Neutrophil (primary cell): Measurements from ENCODE around the gene TPO.

ENCODE experiments used
- H3K27ac ChIP-seq: fragments of 200-600 bp; sonication (generic); 2 replicates; pipeline ENCODE4 v1.5.1; 2016; ENCODE audit warnings: mild to moderate bottlenecking, moderate library complexity
- H3K27me3 ChIP-seq: fragments of 200-600 bp; sonication (generic); 2 replicates; pipeline ENCODE4 v1.6.0; 2016; ENCODE audit warnings: mild to moderate bottlenecking
- H3K36me3 ChIP-seq: fragments of 200-600 bp; sonication (generic); 2 replicates; pipeline ENCODE4 v1.5.1; 2017
- H3K4me1 ChIP-seq, 2 experiments: fragments of 200-600 bp in 1 of 2; sonication (generic) in 1 of 2; 1 replicate in 1 of 2; 2 replicates in 1 of 2; pipeline versions ENCODE4 v1.5.1 to v1.6.1; 2013 to 2016; ENCODE audit warnings: low read depth in 1 of 2, low read length in 1 of 2, mild to moderate bottlenecking in 1 of 2, moderate library complexity in 1 of 2; ENCODE audit not compliant: control insufficient read depth in 1 of 2, insufficient read depth in 1 of 2
- H3K4me3 ChIP-seq, 2 experiments: fragments of 200-600 bp in 1 of 2; sonication (generic) in 1 of 2; 1 replicate in 1 of 2; 2 replicates in 1 of 2; pipeline ENCODE4 v1.5.1; 2013 to 2016; ENCODE audit warnings: low read depth in 1 of 2, low read length in 1 of 2, mild to moderate bottlenecking in 1 of 2, moderate library complexity in 1 of 2
- H3K9me3 ChIP-seq: fragments of 200-600 bp; sonication (generic); 2 replicates; pipeline ENCODE4 v1.5.1; 2016
- TF ChIP-seq, protein P1 (sequence below): fragments of 200-600 bp; sonication (generic); IDR thresholded peaks from 2 replicates; pipeline ENCODE4 v1.5.1; 2016; ENCODE audit warnings: antibody characterized with exemption

Gene TPO

DNA sequence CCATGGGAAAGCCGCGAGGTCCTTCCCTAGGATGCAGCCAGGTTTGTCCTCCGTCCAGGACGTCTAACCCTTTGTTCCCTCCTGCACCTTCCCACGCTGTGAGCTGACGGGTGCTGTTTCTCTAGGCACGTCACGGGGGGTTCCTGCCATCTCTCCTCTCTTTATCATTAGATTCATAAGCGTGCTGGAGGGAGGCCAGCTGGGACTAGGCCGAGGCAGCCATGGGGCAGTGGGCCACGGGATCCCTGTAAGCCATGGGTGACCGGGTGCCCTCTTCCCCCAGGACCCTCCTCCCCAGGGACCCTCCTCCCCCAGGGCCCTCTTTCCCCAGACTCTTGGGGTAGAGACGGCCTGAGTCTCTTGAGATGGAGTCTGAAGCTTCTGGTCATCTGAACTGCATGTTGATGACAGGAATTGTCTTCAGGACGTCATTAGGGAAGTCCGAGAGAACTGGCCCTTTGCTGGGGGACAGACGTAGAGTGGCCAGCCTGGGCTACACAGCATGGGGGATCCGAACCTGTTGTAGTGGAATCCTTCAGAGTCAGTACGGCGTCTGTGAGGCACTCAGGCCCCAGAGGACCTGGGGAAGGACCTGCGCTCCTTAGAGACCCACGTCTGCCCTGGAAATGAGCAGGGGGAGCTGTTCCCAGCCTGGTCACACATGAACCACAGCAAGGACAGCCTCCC lies 108.1 kb downstream of the TPO start:
- H3K36me3 ChIP-seq = no peaks in the 10 kb centered on the region
- no peak overlapping the region for H3K27ac ChIP-seq
- TF ChIP-seq, protein P1, sequence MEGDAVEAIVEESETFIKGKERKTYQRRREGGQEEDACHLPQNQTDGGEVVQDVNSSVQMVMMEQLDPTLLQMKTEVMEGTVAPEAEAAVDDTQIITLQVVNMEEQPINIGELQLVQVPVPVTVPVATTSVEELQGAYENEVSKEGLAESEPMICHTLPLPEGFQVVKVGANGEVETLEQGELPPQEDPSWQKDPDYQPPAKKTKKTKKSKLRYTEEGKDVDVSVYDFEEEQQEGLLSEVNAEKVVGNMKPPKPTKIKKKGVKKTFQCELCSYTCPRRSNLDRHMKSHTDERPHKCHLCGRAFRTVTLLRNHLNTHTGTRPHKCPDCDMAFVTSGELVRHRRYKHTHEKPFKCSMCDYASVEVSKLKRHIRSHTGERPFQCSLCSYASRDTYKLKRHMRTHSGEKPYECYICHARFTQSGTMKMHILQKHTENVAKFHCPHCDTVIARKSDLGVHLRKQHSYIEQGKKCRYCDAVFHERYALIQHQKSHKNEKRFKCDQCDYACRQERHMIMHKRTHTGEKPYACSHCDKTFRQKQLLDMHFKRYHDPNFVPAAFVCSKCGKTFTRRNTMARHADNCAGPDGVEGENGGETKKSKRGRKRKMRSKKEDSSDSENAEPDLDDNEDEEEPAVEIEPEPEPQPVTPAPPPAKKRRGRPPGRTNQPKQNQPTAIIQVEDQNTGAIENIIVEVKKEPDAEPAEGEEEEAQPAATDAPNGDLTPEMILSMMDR = no peak
- H3K4me1 ChIP-seq = no peaks in the 10 kb centered on the region
- H3K9me3 ChIP-seq = no peaks in the 10 kb centered on the region
- H3K4me3 ChIP-seq = no peak overlapping the region
- no peaks in the 10 kb centered on the region for H3K27me3 ChIP-seq

DNA sequence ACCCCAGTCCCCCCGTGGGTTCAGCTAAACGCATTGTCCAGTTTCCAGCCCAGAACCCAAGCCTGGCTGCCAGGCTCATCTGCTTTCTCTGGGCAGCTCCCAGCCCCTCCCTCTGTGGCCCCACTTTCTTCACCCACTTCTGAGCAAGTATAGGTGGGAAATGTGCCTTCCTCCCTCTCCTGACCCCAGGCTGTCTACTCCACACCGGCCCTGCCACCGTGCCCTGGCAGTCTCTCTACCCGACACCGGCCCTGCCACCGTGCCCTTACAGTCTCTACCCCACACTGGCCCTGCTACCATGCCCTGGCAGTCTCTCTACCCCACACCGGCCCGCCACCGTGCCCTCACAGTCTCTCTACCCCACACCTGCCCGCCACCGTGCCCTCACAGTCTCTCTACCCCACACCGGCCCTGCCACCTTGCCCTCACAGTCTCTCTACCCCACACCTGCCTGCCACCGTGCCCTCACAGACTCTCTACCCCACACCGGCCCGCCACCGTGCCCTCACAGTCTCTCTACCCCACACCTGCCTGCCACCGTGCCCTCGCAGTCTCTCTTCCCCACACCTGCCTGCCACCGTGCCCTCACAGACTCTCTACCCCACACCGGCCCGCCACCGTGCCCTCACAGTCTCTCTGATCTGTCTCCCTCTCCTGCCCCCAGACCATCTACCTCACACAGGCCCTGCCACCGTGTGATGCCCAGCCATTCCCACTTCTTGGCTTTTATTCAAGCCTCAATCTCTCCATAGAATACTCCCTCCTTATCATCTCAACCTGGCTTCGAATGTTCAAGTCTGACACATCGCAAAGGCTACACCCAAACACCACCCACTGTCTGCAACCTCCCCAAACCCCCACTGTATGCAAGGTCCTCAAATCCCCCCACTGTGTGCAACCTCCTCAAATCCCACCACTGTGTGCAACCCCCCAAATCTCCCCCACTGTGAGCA lies 108.9 kb downstream of the TPO start:
- H3K9me3 ChIP-seq = no peaks in the 10 kb centered on the region
- TF ChIP-seq, protein P1 = no peak
- H3K27me3 ChIP-seq = no peaks in the 10 kb centered on the region

DNA sequence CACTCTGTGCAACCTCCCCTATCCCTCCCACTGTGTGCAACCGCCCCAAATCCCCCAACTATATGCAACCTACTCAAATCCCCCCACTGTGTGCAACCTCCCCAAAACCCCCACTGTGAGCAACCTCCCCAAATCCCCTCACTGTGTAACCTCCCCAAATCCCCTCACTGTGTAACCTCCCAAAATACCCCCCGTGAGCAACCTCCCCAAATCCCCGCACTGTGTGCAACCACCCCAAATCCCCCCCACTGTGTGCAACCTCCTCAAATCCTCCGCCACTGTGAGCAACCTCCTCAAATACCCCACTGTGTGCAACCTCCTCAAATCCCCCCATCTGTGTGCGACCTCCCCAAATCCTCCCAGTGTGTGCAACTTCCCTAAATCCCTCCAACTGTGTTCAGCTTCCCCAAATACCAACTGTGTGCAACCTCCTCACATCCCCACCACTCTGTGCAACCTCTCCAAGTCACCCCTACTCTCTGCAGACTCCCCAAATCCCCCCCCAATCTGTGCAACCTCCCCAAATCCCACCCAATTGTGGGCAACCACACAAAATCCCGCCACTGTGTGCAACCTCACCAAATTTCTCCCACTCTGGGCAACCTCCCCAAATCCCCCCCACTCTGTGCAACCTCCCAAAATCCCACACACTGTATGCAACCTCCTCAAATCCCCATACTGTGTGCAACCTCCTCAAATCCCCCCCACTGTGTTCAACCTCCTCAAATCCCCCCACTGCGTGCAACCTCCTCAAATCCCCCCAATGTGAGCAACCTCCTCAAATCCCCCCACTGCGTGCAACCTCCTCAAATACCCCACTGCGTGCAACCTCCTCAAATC lies 114.1 kb downstream of the TPO start:
- Histone ChIP-seq H3K4me1 (no peaks in the 10 kb centered on the region), H3K36me3 (no peaks in the 10 kb centered on the region), H3K27me3 (no peaks in the 10 kb centered on the region), H3K4me3 (no peak overlapping the region), H3K9me3 (no peaks in the 10 kb centered on the region), H3K27ac (no peak overlapping the region)
- TF ChIP-seq, protein P1 = no peak

More for the DNA sequence above, 108.9 kb downstream of the TPO start:
- no peaks in the 10 kb centered on the region for H3K4me1 ChIP-seq
- H3K27ac ChIP-seq = no peak overlapping the region
- no peaks in the 10 kb centered on the region for H3K36me3 ChIP-seq
- no peak overlapping the region for H3K4me3 ChIP-seq

DNA sequence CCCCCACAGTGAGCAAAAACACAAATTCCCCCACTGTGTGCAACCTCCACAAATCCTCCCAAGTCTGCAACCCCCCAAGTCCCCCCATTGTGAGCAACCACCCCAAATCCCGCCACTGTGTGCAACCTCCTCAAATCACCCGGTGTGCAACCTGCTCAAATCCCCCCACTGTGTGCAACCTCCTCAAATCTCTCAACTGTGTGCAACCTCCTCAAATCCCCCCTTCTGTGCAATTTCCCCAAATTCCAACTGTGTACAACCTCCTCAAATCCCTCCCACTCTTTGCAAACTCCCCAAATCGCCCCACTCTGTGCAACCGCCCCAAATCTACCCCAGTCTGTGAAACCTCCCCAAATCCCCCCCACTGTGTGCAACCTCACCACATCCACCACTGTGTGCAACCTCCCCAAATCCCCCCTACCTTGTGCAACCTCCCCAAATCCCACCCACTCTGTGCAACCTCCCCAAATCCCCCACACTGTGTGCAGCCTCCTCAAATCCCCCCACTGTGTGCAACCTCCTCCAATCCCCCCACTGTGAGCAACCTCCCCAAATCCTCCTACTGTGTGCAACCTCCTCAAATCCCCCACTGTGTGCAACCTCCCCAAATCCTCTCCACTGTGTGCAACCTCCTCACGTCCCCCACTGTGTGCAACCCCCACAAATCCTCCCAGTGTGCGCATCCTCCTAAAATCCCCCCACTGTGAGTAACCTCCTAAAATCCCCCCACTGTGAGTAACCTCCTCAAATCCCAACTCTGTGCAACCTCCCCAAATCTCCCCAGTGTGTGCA lies 115.2 kb downstream of the TPO start:
- Histone ChIP-seq H3K27ac (no peak overlapping the region), H3K4me1 (no peaks in the 10 kb centered on the region), H3K27me3 (no peaks in the 10 kb centered on the region), H3K9me3 (no peaks in the 10 kb centered on the region), H3K4me3 (no peak overlapping the region), H3K36me3 (no peaks in the 10 kb centered on the region)
- TF ChIP-seq, protein P1 = no peak

DNA sequence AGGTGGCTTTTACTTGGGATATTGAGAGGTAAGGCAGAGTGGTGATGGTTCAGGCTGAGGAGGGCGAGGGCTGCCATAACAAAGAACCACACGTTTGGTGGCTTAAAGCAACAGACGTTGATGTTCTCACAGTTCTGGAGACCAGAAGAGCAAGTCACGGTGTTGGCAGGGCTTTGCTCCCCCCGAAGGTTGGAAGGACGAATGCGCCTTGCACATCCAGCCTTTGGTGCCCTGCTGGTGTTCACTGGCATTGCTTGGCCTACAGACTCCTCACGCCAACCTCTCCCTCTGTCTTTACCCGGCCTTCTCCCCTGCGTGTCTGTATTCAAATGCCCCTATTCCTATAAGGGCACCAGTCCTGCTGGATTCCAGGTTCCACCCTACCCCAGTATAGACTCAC lies 125.4 kb downstream of the TPO start:
- no peak overlapping the region for H3K27ac ChIP-seq
- no peaks in the 10 kb centered on the region for H3K9me3 ChIP-seq
- no peaks in the 10 kb centered on the region for H3K27me3 ChIP-seq
- H3K36me3 ChIP-seq = no peaks in the 10 kb centered on the region
- no peak overlapping the region for H3K4me3 ChIP-seq
- H3K4me1 ChIP-seq = no peaks in the 10 kb centered on the region
- TF ChIP-seq, protein P1 = no peak
